Measurements from ENCODE around the gene SEMA6B.

SEMA6B gene

DNA sequence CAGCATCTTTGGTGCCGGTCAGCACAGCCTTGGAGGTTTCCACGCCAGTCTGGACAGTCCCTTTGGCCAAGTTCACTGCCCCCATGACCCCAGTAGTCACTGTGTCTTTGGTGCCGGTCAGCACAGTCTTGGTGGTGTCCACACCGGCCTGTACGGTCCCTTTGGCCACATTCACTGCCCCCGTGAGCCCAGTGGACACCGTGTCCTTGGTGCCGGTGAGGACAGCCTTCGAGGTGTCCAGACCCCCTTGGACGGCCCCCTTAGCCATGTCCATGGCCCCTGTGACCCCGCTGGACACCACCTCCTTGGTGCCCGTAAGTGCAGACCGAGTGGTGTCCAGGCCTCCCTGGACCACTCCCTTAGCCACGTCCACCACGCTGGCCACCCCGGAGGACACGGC is 46.2 kb downstream of the SEMA6B start:
- TF ChIP-seq, protein P1, sequence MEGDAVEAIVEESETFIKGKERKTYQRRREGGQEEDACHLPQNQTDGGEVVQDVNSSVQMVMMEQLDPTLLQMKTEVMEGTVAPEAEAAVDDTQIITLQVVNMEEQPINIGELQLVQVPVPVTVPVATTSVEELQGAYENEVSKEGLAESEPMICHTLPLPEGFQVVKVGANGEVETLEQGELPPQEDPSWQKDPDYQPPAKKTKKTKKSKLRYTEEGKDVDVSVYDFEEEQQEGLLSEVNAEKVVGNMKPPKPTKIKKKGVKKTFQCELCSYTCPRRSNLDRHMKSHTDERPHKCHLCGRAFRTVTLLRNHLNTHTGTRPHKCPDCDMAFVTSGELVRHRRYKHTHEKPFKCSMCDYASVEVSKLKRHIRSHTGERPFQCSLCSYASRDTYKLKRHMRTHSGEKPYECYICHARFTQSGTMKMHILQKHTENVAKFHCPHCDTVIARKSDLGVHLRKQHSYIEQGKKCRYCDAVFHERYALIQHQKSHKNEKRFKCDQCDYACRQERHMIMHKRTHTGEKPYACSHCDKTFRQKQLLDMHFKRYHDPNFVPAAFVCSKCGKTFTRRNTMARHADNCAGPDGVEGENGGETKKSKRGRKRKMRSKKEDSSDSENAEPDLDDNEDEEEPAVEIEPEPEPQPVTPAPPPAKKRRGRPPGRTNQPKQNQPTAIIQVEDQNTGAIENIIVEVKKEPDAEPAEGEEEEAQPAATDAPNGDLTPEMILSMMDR (IDR thresholded peaks at IDR 0.05), result no peak

DNA sequence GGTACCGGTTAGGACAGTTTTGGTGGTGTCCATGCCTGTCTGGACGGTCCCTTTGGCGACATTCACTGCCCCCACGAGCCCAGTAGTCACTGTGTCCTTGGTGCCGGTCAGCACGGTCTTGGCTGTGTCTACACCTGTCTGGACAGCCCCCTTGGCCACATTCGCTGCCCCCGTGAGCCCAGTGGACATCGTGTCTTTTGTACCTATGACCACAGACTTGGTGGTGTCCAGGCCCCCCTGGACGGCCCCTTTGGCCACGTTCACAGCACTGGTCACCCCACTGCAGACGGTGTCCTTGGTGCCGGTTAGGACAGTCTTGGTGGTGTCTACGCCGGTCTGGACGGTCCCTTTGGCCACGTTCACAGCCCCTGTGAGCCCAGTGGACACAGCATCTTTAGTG is 47.4 kb downstream of the SEMA6B start:
- TF ChIP-seq, protein P1 (IDR thresholded peaks at IDR 0.05), result no peak

- TF ChIP-seq, protein P1 (IDR thresholded peaks at IDR 0.05), result no peak
Measured at GRCh38 chr19:4511300-4512054, 48.0 kb downstream of the SEMA6B start.

- TF ChIP-seq, protein P1 (IDR thresholded peaks at IDR 0.05), result no peak
Measured at GRCh38 chr19:4510435-4511255, 48.8 kb downstream of the SEMA6B start.

DNA sequence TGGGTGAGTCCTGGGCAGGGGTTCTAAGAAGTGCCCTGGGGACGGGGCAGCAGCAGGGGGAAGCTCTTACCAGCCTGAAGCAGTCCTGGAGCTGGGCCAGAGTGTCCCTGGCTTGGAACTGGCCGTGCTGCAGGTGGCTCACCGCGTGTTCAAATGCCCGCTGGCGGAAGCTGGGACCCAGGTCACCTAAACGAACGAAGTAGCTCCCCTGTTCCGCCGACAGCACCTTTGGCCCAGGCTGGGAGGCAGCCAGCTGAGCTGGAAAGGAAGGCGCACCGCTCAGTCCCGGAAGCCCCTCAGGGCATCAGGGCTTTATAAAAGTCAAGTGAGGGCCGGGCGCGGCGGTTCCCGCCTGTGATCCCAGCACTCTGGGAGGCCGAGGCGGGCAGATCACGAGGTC is 50.8 kb downstream of the SEMA6B start:
- TF ChIP-seq, protein P1 (IDR thresholded peaks at IDR 0.05), result no peak

GRCh38 chr19:4507804-4508203 is 51.7 kb downstream of the SEMA6B start:
- TF ChIP-seq, protein P1 (IDR thresholded peaks at IDR 0.05), result no peak

DNA sequence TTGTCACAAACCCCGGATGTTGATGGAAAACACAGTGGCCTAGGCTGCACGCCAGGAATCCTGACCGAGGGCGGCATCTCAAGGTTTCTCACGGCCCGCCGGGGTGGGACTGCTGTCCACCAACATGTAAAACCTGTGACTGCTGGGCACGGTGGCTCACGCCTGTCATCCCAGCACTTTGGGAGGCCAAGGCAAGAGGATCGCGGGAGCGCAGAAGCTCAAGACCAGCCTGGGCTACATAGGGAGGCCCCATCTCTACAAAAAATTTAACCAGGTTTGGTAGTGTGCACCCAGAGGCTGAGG is 52.4 kb downstream of the SEMA6B start:
- TF ChIP-seq, protein P1 (IDR thresholded peaks at IDR 0.05), result no peak
